Testis (tissue), 3 donors: ENCODE measurements around the gene UQCRH. TPM values are rescaled to one million over a fixed set of nuclear protein-coding genes. Genes with fewer than 3 reads are reported as not detected.

Experiments
- DNase-seq: peaks from one replicate; pipeline ENCODE4 v3.0.0-alpha.2; 2019
- H3K27ac ChIP-seq, 2 donors: fragments of 200-600 bp; sonication (generic); one replicate each; pipeline ENCODE4 v1.5.1; 2019
- H3K27me3 ChIP-seq: fragments of 200-600 bp; sonication (generic); one replicate; pipeline ENCODE4 v1.5.1; 2019
- H3K36me3 ChIP-seq: fragments of 200-600 bp; sonication (generic); one replicate; pipeline ENCODE4 v1.5.1; 2017; ENCODE audit warnings: low read depth; ENCODE audit errors: missing control alignments
- H3K4me1 ChIP-seq: fragments of 200-600 bp; sonication (generic); one replicate; pipeline ENCODE4 v1.5.1; 2019
- H3K4me3 ChIP-seq, 2 donors: fragments of 200-600 bp; sonication (generic); one replicate each; pipeline ENCODE4 v1.5.1; 2017 to 2019
- H3K9me3 ChIP-seq: fragments of 200-600 bp; sonication (generic); one replicate; pipeline ENCODE4 v1.5.1; 2017
- POLR2A ChIP-seq: fragments of 450-650 bp; IDR thresholded peaks from one replicate; pipeline ENCODE4 v1.6.1; 2017; ENCODE audit warnings: antibody characterized with exemption, mild to moderate bottlenecking, moderate library complexity
- WGBS, 2 donors: methylation state at CpG; one replicate each; pipeline ENCODE4 v1.1.5; 2018; 5-methylcytosine and 5-hydroxymethylcytosine counted together
- intact Hi-C: fragments of 100-400 bp; cut with DNase I; formaldehyde crosslinking; loops from one replicate; pipeline ENCODE4 v1.15.1; 2023; ENCODE audit warnings: low total_unique reads
- polyA plus RNA-seq: library from polyadenylated mRNA; stranded (reverse); fragments of 350-450 nt; fragmentation: Illumina TruSeq; extraction: RNeasy Lipid Tissue Mini Kit (QIAGEN cat#74804); gene quantifications from one replicate; pipeline ENCODE4 v1.2.3, GENCODE V29; 2014; ENCODE audit warnings: low read depth, low replicate concordance; ENCODE audit not compliant: insufficient read depth
- total RNA-seq, 2 donors: library from RNA; depleted of rRNA; stranded (reverse); fragments of >200 nt; gene quantifications; one replicate each; pipeline ENCODE4 v1.2.3, GENCODE V29; 2016
- TF ChIP-seq, protein P1 (sequence below), 3 experiments: fragments of 450-650 bp in 2 of 3; fragments of 200-600 bp in 1 of 3; sonication (generic) in 1 of 3; IDR thresholded peaks; one replicate each; pipeline ENCODE4 v1.5.1; 2016 to 2019; ENCODE audit warnings: antibody characterized with exemption in 3 of 3, mild to moderate bottlenecking in 2 of 3, moderate library complexity in 1 of 3

The UQCRH gene
- total and polyA plus RNA-seq, 3 donors from 2014 or later: 165 to 259 (median 183) TPM

GRCh38 chr1:46277658-46278373 lies 25.7 kb upstream of the UQCRH start:
- no peaks in the 10 kb centered on the region for H3K4me1 ChIP-seq
- no peaks in the 10 kb centered on the region for H3K27me3 ChIP-seq
- H3K4me3 ChIP-seq: no peak overlapping the region
- TF ChIP-seq POLR2A: no peak
- TF ChIP-seq, protein P1, sequence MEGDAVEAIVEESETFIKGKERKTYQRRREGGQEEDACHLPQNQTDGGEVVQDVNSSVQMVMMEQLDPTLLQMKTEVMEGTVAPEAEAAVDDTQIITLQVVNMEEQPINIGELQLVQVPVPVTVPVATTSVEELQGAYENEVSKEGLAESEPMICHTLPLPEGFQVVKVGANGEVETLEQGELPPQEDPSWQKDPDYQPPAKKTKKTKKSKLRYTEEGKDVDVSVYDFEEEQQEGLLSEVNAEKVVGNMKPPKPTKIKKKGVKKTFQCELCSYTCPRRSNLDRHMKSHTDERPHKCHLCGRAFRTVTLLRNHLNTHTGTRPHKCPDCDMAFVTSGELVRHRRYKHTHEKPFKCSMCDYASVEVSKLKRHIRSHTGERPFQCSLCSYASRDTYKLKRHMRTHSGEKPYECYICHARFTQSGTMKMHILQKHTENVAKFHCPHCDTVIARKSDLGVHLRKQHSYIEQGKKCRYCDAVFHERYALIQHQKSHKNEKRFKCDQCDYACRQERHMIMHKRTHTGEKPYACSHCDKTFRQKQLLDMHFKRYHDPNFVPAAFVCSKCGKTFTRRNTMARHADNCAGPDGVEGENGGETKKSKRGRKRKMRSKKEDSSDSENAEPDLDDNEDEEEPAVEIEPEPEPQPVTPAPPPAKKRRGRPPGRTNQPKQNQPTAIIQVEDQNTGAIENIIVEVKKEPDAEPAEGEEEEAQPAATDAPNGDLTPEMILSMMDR (IDR thresholded peaks at IDR 0.05): no peak
- no peaks in the 10 kb centered on the region for H3K9me3 ChIP-seq
- H3K27ac ChIP-seq: no peak overlapping the region
- WGBS, 2 donors: 79 to 89% methylated on average over 13 to 14 of the region's 14 CpGs
- H3K36me3 ChIP-seq: no peaks in the 10 kb centered on the region
- intact Hi-C loops: no loop called here
- no peak for DNase-seq

GRCh38 chr1:46278807-46279206 lies 24.7 kb upstream of the UQCRH start:
- Histone ChIP-seq H3K27ac (no peak overlapping the region), H3K9me3 (no peaks in the 10 kb centered on the region), H3K4me3 (no peak overlapping the region), H3K4me1 (no peaks in the 10 kb centered on the region), H3K36me3 (no peaks in the 10 kb centered on the region), H3K27me3 (no peaks in the 10 kb centered on the region)
- 71 to 91% methylated on average over 7 to 12 of the region's 12 CpGs for WGBS, 2 donors
- intact Hi-C loops: no loop called here
- DNase-seq: peak; percentile 21
- no peak for TF ChIP-seq POLR2A
- TF ChIP-seq, protein P1 (IDR thresholded peaks at IDR 0.05): no peak

GRCh38 chr1:46280092-46280491 lies 23.4 kb upstream of the UQCRH start:
- Histone ChIP-seq H3K27me3 (no peaks in the 10 kb centered on the region), H3K4me1 (no peaks in the 10 kb centered on the region), H3K27ac (no peak overlapping the region), H3K4me3 (no peak overlapping the region), H3K36me3 (no peaks in the 10 kb centered on the region), H3K9me3 (no peaks in the 10 kb centered on the region)
- WGBS, 2 donors: 93 to 95% methylated on average over 3 of the region's 3 CpGs
- TF ChIP-seq, protein P1 (IDR thresholded peaks at IDR 0.05): no peak
- intact Hi-C loops: no loop called here
- DNase-seq: no peak

DNA sequence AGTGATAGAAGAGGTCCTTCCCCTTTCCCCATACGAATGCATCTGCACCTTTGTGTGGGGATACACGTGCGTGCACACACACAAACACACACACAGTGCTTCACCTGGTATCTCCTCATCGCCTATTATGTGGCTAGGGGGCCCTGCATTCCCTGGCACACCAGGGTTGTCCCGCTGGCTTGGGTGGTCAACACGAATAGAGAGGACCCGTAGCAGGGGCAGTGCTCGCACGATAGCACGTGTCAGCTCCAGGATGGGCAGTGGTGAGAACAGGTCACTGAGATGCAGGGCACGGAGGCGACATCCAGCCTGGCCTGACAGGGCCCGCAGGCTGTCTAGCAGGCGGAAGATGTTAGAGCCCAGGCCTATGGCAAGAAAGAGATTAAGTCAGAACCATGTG lies 22.5 kb upstream of the UQCRH start:
- Histone ChIP-seq H3K4me3 (no peak overlapping the region), H3K9me3 (no peaks in the 10 kb centered on the region), H3K36me3 (no peaks in the 10 kb centered on the region), H3K4me1 (no peaks in the 10 kb centered on the region), H3K27ac (no peak overlapping the region), H3K27me3 (no peaks in the 10 kb centered on the region)
- DNase-seq: no peak
- intact Hi-C loops: no loop called here
- no peak for TF ChIP-seq POLR2A
- 93 to 96% methylated on average over 13 to 14 of the region's 14 CpGs for WGBS, 2 donors

DNA sequence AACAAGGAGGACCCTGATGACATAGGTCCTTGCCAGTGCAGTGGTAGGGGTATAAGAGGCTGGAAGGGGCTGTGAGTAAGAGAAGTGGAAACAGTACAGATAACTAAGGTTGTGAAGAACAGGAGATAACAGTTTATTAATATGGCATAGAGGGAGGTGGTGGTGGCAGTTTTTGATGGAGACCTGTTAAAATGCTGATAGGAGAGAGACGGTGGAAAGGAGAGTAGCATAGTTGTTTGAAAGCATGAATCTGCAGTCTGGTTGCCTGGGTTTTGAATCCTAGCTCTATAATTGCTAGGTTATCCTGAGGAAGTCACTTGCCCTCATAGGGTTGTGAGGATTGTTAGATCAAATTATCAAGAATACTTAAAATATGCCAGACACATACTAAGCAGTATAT lies 19.4 kb upstream of the UQCRH start:
- intact Hi-C loops: no loop called here
- H3K4me1 ChIP-seq: no peaks in the 10 kb centered on the region
- H3K27ac ChIP-seq: no peak overlapping the region
- no peaks in the 10 kb centered on the region for H3K27me3 ChIP-seq
- no peaks in the 10 kb centered on the region for H3K9me3 ChIP-seq
- WGBS, 2 donors: 69 to 83% methylated on average over 1 of the region's 1 CpG
- no peaks in the 10 kb centered on the region for H3K36me3 ChIP-seq
- no peak for DNase-seq
- H3K4me3 ChIP-seq: no peak overlapping the region
- TF ChIP-seq POLR2A: no peak
- TF ChIP-seq, protein P1 (IDR thresholded peaks at IDR 0.05): no peak
